Panc1 (cell line): ENCODE data around the gene RSPO3. TPM values are rescaled to one million over a fixed set of nuclear protein-coding genes. Genes with fewer than 3 reads are reported as not detected.

ENCODE experiments used
- ATAC-seq: fragments of 200-7000 bp; cut with Tn5 transposase; 2 replicates; pipeline ENCODE4 v1.9.1; 2020; ENCODE audit warnings: mild to moderate bottlenecking, moderate library complexity
- BruUV-seq: library from RNA; stranded (reverse); fragments of 400-500 nt; replicated peaks from 2 replicates; lab custom pipeline; 2021; lab: Mats Ljungman, UMichigan
- CTCF ChIA-PET: fragments of 300-600 bp; sonication (Branson Sonifier 250); formaldehyde crosslinking; loops from one replicate; lab custom pipeline; 2022; ENCODE audit warnings: antibody characterized with exemption; lab: Charles Lee
- POLR2A ChIA-PET: fragments of 300-600 bp; sonication (Branson Sonifier 250); formaldehyde crosslinking; loops from one replicate; lab custom pipeline; 2022; ENCODE audit warnings: antibody characterized with exemption; lab: Charles Lee
- DNase-seq: peaks from one replicate; pipeline ENCODE4 v3.0.0-alpha.2; 2010; ENCODE audit warnings: low read depth, low spot score
- H3K27ac ChIP-seq: 2 replicates; pipeline ENCODE4 v1.5.1; 2011; ENCODE audit warnings: mild to moderate bottlenecking, low read length, inconsistent platforms
- H3K27me3 ChIP-seq: fragments of 200-500 bp; sonication (Bioruptor generic); 2 replicates; pipeline ENCODE4 v1.6.0; 2014; ENCODE audit warnings: low read length, inconsistent platforms; ENCODE audit not compliant: control insufficient read depth, insufficient read depth
- H3K36me3 ChIP-seq: fragments of 200-500 bp; sonication (Bioruptor generic); 2 replicates; pipeline ENCODE4 v1.5.1; 2014; ENCODE audit warnings: inconsistent platforms, mild to moderate bottlenecking, low read length, moderate library complexity; ENCODE audit not compliant: control insufficient read depth, insufficient read depth
- H3K4me1 ChIP-seq: 2 replicates; pipeline ENCODE4 v1.5.1; 2011; ENCODE audit warnings: inconsistent platforms, mild to moderate bottlenecking, low read length, moderate library complexity; ENCODE audit not compliant: control insufficient read depth, insufficient read depth
- H3K4me3 ChIP-seq, 2 experiments: 2 replicates each; pipeline ENCODE4 v1.5.1; 2011 to 2012; ENCODE audit warnings: low read depth in 2 of 2, low read length in 2 of 2, mild to moderate bottlenecking in 2 of 2, inconsistent platforms in 1 of 2, moderate library complexity in 1 of 2
- H3K9me3 ChIP-seq: fragments of 200-500 bp; sonication (Bioruptor generic); 2 replicates; pipeline ENCODE4 v1.5.1; 2014; ENCODE audit warnings: low read depth, mild to moderate bottlenecking, inconsistent platforms, low read length, moderate library complexity; ENCODE audit not compliant: control insufficient read depth, insufficient read depth
- POLR2AphosphoS5 ChIP-seq: IDR thresholded peaks from 2 replicates; pipeline ENCODE4 v1.6.1; 2012; ENCODE audit warnings: mild to moderate bottlenecking, low read depth, low read length, moderate library complexity
- SIN3A ChIP-seq: IDR thresholded peaks from 2 replicates; pipeline ENCODE4 v1.6.1; 2012; ENCODE audit warnings: low read depth, mild to moderate bottlenecking, low read length, moderate library complexity, borderline replicate concordance; ENCODE audit not compliant: insufficient read depth
- TCF7L2 ChIP-seq: IDR thresholded peaks from 2 replicates; pipeline ENCODE4 v1.6.1; 2011; ENCODE audit warnings: mild to moderate bottlenecking, low read depth, low read length, inconsistent platforms
- in situ Hi-C: cut with HindIII; loops from 2 replicates; pipeline ENCODE4 v1.10.0; 2016; ENCODE audit warnings: low sequenced_read_pairs, low pct_unique_long_range_greater_than_20kb
- intact Hi-C: fragments of 100-400 bp; cut with micrococcal nuclease; formaldehyde crosslinking; loops from one replicate; pipeline ENCODE4 v1.10.0; 2022; ENCODE audit not compliant: unreplicated experiment
- total RNA-seq: library from RNA; stranded (reverse); gene quantifications from one replicate; pipeline ENCODE4 v1.2.1, GENCODE V29; 2021; ENCODE audit not compliant: unreplicated experiment
- TF ChIP-seq, protein P1 (sequence below), 2 experiments: IDR thresholded peaks; 2 replicates each; pipeline ENCODE4 v1.6.1; 2011 to 2012; ENCODE audit warnings: low read depth in 2 of 2, control low read depth in 1 of 2, low read length in 1 of 2, mild to moderate bottlenecking in 1 of 2, moderate library complexity in 1 of 2; ENCODE audit not compliant: insufficient read depth in 1 of 2
- TF ChIP-seq, protein P2 (sequence below): fragments of 450-650 bp; IDR thresholded peaks from 2 replicates; pipeline ENCODE4 v1.5.1; 2017; ENCODE audit warnings: mild to moderate bottlenecking

Gene RSPO3
- total RNA-seq, 1 experiment from 2014 or later = not detected

DNA sequence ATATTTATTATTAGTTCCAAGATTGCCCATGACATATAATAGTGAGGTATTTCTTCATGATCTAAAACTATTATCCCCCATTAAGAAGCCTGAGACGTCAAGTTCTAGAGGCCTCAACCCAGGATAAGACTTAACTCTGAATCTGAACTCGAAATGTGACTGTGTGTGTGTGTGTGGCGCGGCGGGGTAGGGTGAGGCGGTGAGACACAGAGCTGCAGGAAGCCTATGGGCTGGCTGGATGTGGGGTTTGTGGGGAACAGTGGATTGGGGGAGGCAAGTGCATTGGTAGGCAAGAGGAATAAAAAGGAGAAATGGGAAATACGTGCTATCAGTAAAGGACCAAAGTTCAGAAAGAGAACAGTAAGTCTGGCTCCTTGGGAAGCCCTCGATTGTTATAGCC lies 81.6 kb downstream of the RSPO3 start:
- in situ Hi-C loops (no loop called here), intact Hi-C loops (no loop called here)
- Histone ChIP-seq H3K27ac (no peak overlapping the region), H3K36me3 (no peaks in the 10 kb centered on the region), H3K27me3 (peaks cover 2% of the 10 kb centered on the region; the same call in 1 of the 2 replicates), H3K4me3 (no peak overlapping the region), H3K4me1 (no peaks in the 10 kb centered on the region), H3K9me3 (no peaks in the 10 kb centered on the region)
- no TSS peak for BruUV-seq
- ChIA-PET POLR2A (no interaction called here), CTCF (no interaction called here)
- DNase-seq (no peak), ATAC-seq (no peak)
- TF ChIP-seq SIN3A (no peak), POLR2AphosphoS5 (no peak), TCF7L2 (no peak)
- TF ChIP-seq, protein P1, sequence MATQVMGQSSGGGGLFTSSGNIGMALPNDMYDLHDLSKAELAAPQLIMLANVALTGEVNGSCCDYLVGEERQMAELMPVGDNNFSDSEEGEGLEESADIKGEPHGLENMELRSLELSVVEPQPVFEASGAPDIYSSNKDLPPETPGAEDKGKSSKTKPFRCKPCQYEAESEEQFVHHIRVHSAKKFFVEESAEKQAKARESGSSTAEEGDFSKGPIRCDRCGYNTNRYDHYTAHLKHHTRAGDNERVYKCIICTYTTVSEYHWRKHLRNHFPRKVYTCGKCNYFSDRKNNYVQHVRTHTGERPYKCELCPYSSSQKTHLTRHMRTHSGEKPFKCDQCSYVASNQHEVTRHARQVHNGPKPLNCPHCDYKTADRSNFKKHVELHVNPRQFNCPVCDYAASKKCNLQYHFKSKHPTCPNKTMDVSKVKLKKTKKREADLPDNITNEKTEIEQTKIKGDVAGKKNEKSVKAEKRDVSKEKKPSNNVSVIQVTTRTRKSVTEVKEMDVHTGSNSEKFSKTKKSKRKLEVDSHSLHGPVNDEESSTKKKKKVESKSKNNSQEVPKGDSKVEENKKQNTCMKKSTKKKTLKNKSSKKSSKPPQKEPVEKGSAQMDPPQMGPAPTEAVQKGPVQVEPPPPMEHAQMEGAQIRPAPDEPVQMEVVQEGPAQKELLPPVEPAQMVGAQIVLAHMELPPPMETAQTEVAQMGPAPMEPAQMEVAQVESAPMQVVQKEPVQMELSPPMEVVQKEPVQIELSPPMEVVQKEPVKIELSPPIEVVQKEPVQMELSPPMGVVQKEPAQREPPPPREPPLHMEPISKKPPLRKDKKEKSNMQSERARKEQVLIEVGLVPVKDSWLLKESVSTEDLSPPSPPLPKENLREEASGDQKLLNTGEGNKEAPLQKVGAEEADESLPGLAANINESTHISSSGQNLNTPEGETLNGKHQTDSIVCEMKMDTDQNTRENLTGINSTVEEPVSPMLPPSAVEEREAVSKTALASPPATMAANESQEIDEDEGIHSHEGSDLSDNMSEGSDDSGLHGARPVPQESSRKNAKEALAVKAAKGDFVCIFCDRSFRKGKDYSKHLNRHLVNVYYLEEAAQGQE (IDR thresholded peaks at IDR 0.05; ENCODE audit: insufficient read depth in 1 of 2, low read depth in 2 of 2, low read length in 1 of 2) = no peak
- TF ChIP-seq, protein P2, sequence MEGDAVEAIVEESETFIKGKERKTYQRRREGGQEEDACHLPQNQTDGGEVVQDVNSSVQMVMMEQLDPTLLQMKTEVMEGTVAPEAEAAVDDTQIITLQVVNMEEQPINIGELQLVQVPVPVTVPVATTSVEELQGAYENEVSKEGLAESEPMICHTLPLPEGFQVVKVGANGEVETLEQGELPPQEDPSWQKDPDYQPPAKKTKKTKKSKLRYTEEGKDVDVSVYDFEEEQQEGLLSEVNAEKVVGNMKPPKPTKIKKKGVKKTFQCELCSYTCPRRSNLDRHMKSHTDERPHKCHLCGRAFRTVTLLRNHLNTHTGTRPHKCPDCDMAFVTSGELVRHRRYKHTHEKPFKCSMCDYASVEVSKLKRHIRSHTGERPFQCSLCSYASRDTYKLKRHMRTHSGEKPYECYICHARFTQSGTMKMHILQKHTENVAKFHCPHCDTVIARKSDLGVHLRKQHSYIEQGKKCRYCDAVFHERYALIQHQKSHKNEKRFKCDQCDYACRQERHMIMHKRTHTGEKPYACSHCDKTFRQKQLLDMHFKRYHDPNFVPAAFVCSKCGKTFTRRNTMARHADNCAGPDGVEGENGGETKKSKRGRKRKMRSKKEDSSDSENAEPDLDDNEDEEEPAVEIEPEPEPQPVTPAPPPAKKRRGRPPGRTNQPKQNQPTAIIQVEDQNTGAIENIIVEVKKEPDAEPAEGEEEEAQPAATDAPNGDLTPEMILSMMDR = no peak

DNA sequence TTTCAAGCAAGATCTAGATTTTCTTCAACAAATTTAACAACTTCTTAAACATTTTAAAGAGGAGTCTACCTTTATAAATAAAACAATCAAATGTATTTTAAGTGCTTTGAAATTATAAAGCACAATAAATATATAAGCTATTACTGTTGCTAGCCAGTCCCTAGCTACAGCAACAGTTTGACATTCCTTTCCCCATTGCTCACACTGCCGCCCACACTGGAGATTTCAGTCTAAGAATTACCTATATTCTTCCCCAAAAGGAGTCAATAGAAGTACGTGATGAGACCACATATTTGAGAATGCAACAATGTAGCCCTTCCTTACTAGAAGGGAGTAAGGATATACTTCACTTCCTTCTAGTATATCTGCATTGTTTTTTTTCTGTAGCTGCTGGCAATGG lies 82.8 kb downstream of the RSPO3 start:
- TF ChIP-seq POLR2AphosphoS5 = no peak
- TF ChIP-seq, protein P1 (IDR thresholded peaks at IDR 0.05; ENCODE audit: insufficient read depth in 1 of 2, low read depth in 2 of 2, low read length in 1 of 2) = no peak
- TF ChIP-seq, protein P2 = no peak
- no peak for TF ChIP-seq SIN3A
- no peak for TF ChIP-seq TCF7L2
- intact Hi-C loops (no loop called here), in situ Hi-C loops (no loop called here)
- CTCF ChIA-PET = interaction anchor here (0.6 kb wide), 1 partner anchor 82 kb away, joined by 3 read pairs; no protein-coding TSS in a partner anchor
- H3K4me1 ChIP-seq = no peaks in the 10 kb centered on the region
- peaks cover 2% of the 10 kb centered on the region; the same call in 1 of the 2 replicates for H3K27me3 ChIP-seq
- BruUV-seq = no TSS peak
- no peak; the same call in 1 of the 2 replicates for ATAC-seq
- H3K4me3 ChIP-seq = no peak overlapping the region
- DNase-seq = no peak
- POLR2A ChIA-PET = no interaction called here
- H3K36me3 ChIP-seq = no peaks in the 10 kb centered on the region
- H3K9me3 ChIP-seq = no peaks in the 10 kb centered on the region
- H3K27ac ChIP-seq = no peak overlapping the region
